ENCODE measurements around the gene STK35. TPM values are rescaled to one million over a fixed set of nuclear protein-coding genes. Genes with fewer than 3 reads are reported as not detected.

STK35 gene
- total and polyA plus RNA-seq, 2 experiments from 2014 or later = 14.2 to 22.9 TPM

- Histone ChIP-seq H3K4me2 (no peak overlapping the region), H3K79me2 (no peaks in the 10 kb centered on the region), H3K9me2 (replicated peaks; ENCODE audit: insufficient read depth) (no peaks in the 10 kb centered on the region), H3K36me3 (replicated peaks; ENCODE audit: insufficient read depth, low read depth) (no peaks in the 10 kb centered on the region), H3K4me3 (no peak overlapping the region), H4K20me1 (ENCODE audit: insufficient read depth, poor library complexity, severe bottlenecking) (no peaks in the 10 kb centered on the region), H3K4me1 (ENCODE audit: insufficient read depth) (no peaks in the 10 kb centered on the region), H3K27ac (no peak overlapping the region), H2AFZ (no peak overlapping the region), H3K27me3 (peaks cover 34% of the 10 kb centered on the region), H3K9me3 (ENCODE audit: low read depth) (no peaks in the 10 kb centered on the region)
- no peak for TF ChIP-seq EZH2 (IDR thresholded peaks at IDR 0.05; ENCODE audit: borderline replicate concordance)
- no peak for TF ChIP-seq EZH2phosphoT487 (IDR thresholded peaks at IDR 0.05; ENCODE audit: low read depth, severe bottlenecking, unreplicated experiment)
- TF ChIP-seq CTCF (IDR thresholded peaks at IDR 0.05; ENCODE audit: poor library complexity) = no peak
- DNase-seq (ENCODE audit: low spot score) = no peak
- 75% methylated on average over 11 of the region's 11 CpGs for WGBS (ENCODE audit: low lambda C conversion rate, missing lambda C conversion rate)
Observed at GRCh38 chr20:2086177-2086979, 15.2 kb upstream of the STK35 start.

- no peaks in the 10 kb centered on the region for H3K9me2 ChIP-seq (replicated peaks; ENCODE audit: insufficient read depth)
Observed at GRCh38 chr20:2086980-2087377, 14.6 kb upstream of the STK35 start.

GRCh38 chr20:2088891-2089290 is 12.7 kb upstream of the STK35 start:
- Histone ChIP-seq H3K9me2 (replicated peaks; ENCODE audit: insufficient read depth) (no peaks in the 10 kb centered on the region), H3K4me1 (ENCODE audit: insufficient read depth) (no peaks in the 10 kb centered on the region), H4K20me1 (ENCODE audit: insufficient read depth, poor library complexity, severe bottlenecking) (no peaks in the 10 kb centered on the region), H3K27me3 (peaks cover 38% of the 10 kb centered on the region), H3K4me2 (no peak overlapping the region), H3K4me3 (no peak overlapping the region), H3K9me3 (ENCODE audit: low read depth) (no peaks in the 10 kb centered on the region), H3K36me3 (replicated peaks; ENCODE audit: insufficient read depth, low read depth) (no peaks in the 10 kb centered on the region), H2AFZ (no peak overlapping the region), H3K27ac (no peak overlapping the region), H3K79me2 (no peaks in the 10 kb centered on the region)
- WGBS (ENCODE audit: low lambda C conversion rate, missing lambda C conversion rate) = 23% methylated on average over 2 of the region's 2 CpGs
- no peak for DNase-seq (ENCODE audit: low spot score)
- TF ChIP-seq EZH2phosphoT487 (IDR thresholded peaks at IDR 0.05; ENCODE audit: low read depth, severe bottlenecking, unreplicated experiment) = no peak
- no peak for TF ChIP-seq CTCF (IDR thresholded peaks at IDR 0.05; ENCODE audit: poor library complexity)
- TF ChIP-seq EZH2 (IDR thresholded peaks at IDR 0.05; ENCODE audit: borderline replicate concordance) = no peak

More at GRCh38 chr20:2086980-2087377, 14.6 kb upstream of the STK35 start:
- TF ChIP-seq EZH2phosphoT487 (IDR thresholded peaks at IDR 0.05; ENCODE audit: low read depth, severe bottlenecking, unreplicated experiment) = no peak
- TF ChIP-seq CTCF (IDR thresholded peaks at IDR 0.05; ENCODE audit: poor library complexity) = no peak
- no peak for TF ChIP-seq EZH2 (IDR thresholded peaks at IDR 0.05; ENCODE audit: borderline replicate concordance)
- Histone ChIP-seq H3K4me1 (ENCODE audit: insufficient read depth) (no peaks in the 10 kb centered on the region), H3K4me3 (no peak overlapping the region), H3K9me3 (ENCODE audit: low read depth) (no peaks in the 10 kb centered on the region), H3K36me3 (replicated peaks; ENCODE audit: insufficient read depth, low read depth) (no peaks in the 10 kb centered on the region), H4K20me1 (ENCODE audit: insufficient read depth, poor library complexity, severe bottlenecking) (no peaks in the 10 kb centered on the region), H3K79me2 (no peaks in the 10 kb centered on the region), H3K27ac (no peak overlapping the region), H3K27me3 (peaks cover 38% of the 10 kb centered on the region), H2AFZ (no peak overlapping the region), H3K4me2 (no peak overlapping the region)
- no peak for DNase-seq (ENCODE audit: low spot score)
- 76% methylated on average over 2 of the region's 2 CpGs for WGBS (ENCODE audit: low lambda C conversion rate, missing lambda C conversion rate)
